ENCODE results near the gene LEPROT.
A peak's percentile ranks its signal among the peaks of the same experiment; 100 is the strongest.

Gene LEPROT

DNA sequence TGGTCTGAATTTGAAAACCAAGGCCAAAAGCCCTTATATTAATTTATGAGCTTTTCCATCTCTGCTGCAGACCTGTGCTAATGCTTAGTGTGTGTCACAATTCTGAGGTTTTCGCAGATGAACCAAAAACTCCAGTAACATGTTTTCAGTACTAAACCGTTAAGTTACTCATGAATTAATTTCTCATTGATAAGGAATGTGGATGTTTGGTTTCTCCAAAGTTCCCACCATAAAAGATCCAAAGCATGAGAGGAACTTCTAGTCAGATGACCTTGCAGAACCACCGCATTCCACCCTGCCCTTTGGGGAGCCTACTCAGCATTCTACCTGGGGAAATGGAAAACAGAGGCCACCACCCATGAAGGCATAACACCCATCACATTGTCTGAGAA, 7.5 kb upstream of the LEPROT start:
- no peak for DNase-seq

- no peak for DNase-seq
Measured at GRCh38 chr1:65414538-65414937, 5.9 kb upstream of the LEPROT start.

GRCh38 chr1:65416767-65417166, 3.7 kb upstream of the LEPROT start:
- no peak for DNase-seq

GRCh38 chr1:65417729-65418128, 2.7 kb upstream of the LEPROT start:
- DNase-seq = no peak

DNA sequence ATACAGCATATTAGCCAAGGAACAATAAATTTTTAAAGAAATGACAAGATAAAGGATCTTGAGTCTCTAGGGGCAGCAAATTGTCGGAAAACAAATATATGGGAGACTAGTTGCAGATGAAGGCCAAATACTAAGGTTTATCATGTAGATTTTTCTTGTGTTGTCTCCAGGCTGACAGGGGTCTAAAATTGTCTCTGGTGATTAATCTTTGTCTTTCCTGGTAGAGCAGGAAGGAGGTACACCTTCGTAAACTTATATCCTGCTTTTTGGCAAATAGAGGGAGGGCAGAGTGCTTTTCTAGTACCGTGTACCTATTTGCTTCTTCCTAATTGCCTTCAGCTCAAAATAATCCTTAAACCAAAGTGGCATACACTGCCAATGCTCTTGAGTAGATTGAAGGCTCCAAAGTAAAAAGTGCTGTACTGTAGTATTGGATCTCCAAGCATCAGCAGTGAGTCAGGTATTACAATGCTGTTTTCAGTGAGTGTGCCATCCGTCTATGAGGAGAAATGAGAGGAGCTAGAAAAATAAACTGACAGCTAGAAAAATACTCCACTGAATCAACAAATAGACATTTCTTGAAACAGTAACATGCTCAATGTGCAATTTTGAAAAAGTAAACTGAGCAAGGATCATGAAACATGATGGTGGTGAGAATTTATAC, 1.8 kb upstream of the LEPROT start:
- peak; percentile 32 for DNase-seq

DNA sequence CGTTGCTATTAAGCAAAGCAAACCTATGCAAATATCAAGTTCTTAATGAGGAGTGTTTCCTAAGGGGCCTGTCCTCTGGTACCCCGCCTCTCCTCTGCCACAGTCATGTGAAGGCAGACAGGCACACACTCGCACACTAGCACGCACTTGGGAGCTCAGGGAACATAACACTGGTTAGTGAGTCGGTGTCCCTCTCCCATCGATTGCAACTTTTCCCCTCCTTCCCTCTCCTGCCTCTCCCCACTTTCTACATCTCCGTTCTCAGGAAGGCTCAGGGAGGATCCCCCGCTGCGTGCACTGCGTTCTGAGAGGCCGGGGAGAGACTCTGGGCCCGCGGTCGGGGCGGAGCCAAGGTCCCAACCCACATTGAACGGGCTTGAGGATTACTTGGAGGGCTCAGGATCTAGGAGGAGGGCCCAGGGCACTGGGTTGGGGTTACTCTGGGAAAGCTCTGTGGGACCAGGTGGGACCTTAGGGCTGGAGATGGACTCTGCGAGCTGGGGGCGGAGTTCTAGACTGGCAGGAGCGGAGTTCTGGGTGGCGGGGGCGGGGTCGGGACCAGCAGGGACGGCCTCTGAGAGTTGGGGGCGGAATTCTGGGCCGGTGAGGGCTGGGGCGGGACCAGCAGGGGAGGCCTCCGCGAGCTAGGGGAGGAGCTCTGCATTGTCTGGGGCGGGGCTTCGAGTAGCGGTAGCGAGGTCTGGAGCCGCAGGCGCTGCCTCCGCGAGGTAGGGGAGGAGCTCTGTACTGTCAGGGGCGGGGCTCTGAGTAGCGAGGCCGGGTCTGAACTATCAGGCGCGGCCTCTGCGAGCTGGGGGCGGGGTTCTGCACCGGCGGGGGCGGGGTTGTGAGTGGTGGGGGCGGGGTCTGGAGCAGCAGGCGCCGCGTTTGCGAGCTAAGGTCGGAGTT, 533 bp upstream of the LEPROT start:
- peak; percentile 100 for DNase-seq

GRCh38 chr1:65421351-65422025, 1.0 kb downstream of the LEPROT start:
- DNase-seq = no peak

DNA sequence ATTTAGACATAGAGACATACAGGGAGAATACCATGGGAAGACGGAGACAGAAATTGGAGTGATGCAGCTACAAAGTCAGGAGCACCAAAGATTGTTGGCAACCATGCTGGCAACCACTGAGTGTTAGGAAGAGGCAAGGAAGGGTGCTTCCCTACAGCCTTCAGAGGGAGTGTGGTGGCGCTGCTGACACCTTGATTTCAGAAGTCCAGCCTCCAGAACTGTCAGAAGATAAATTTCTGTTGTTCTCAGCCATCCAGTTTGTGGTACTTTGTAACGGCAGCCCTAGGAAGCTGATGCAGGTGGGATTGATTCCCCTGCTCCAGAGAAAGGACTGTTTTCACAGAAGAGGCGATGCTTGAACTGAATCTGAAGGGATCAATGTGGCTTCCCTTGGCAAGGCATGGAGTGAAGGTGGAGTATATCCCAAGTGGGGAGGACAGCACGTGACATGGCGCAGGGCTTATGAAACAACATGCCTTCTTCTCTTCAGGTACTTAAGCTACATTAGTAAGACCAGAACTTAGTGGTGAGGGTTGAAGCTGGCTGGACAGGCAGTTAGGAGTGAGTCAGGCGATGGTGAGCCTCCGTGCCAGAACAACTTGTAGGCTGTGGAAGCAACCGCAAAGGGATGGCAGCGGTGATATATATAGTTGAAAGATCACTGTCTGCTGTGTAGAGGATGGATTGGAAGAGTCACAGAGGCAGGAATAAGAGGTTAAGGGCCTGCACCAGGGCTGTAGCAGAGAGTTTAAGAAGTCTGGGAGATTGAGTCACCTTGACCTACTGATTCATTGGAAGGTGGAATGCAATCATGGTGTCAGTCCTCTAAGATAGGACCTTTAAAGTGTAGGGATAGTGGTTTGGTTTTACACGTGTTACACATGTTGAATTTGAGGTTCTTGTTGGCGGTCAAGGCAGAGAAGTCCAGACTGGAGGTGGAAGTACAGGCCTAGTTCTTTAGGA, 2.1 kb downstream of the LEPROT start:
- no peak for DNase-seq

DNA sequence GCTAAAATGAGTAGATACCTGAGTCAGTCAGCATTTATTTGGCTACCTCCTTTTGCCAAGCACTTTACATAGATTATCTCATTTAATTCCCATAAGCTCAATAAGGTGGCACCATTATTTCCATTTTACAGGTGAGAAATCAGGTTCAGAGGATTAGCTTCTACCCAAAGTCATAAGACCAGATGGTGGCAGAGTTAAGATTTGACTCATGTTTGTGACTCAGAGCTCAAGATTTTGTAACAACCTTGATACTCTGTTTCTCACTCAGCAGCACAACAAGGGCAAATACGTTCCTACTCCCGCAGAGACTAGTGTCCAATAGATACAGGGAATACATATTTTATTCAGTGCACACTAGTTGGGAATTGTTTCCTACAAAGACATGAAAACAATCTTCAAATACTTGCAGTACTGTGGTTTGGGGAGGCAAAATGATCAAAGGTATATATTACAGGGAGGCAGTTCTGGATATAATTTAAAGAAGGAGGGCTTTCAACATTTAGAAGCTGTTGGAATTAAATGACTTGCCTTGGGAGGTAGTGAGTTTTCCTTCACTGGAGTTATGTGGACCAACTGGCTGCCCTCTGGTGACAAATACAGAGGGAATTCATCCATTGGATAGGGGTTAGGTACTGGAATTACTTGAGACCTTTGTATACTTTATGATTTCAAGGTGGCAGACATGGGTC, 3.6 kb downstream of the LEPROT start:
- no peak for DNase-seq

DNA sequence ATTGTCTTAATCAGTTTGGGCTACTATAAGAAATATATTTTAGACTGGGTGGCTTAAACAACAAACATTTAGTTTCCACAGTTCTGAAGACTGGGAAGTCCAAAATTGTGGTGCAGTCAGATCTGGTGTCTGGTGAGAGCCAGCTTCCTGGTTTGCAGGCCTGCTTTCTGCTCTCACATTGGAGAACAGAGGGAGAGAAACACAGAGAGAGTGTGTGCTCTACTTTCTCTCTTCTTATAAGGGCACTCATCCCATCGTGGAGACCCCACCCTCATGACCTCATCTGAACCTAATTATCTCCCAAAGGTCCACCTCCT, 4.1 kb downstream of the LEPROT start:
- no peak for DNase-seq

GRCh38 chr1:65425006-65425405, 4.5 kb downstream of the LEPROT start:
- no peak for DNase-seq

DNA sequence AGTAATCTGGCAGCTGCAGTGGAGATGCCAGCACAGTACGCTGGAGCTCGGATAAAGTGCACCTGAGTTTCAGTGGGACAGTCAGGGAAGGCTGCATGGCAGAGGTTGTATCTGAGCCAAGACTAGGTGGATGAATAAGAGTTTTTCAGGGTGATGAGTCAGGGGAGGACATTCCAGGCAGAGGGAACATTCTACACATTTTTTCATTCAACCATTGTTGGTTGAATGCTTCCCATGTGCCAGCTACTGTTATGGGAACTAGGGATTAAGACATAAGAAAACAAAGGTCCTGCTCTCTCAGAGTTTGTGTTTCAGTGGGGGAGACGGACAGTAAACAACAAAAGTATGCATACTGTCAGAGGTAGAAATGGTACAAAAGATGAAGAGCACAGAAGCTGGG, 5.2 kb downstream of the LEPROT start:
- no peak for DNase-seq

DNA sequence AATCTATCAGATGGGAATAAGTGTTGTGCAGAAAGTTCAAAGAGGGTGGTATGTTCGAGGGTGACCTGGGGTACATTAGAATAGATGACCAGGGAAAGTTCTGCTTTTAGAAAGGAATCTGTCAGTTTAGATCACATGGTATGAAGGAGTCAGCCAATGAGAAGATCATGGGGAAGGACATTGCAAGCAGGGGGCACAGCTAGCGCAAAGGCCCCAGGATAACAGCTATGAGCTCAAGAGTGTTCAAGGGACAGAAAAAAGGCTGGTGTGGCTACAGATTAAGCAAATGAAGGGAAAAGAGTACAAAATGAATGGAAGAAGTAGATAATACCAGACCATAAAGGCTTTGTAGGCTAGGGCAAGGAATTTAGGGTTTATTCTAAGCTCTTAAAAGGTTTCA, 8.6 kb downstream of the LEPROT start:
- no peak for DNase-seq

- no peak for DNase-seq
Measured at GRCh38 chr1:65429806-65430205, 9.3 kb downstream of the LEPROT start.

DNA sequence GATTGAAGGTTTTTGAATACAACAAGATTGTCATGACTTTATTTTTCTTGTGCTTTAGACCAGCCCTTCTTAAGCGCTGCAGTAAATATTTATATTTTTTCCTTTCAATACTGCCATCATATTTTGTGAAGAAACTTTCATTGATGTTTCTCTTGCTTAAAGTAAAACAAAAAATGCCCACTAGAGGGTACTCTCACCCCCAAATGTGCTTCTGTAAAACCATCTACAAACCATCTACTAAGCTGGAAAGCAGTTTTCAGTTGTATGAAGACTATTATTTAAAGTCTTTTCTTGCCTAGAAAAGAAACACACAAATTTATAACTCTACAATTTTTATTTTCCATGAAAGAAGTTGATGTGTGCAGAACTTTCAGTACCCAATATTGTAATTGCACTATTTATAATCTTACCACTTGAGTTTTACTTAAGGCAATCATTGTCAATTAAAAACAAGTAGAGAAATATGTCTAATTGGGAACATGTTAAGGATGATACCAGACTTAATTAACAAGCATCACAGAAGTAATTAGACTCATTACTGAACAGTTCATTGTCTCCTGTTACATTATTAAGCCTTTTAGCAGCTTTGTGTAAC, 10.7 kb downstream of the LEPROT start:
- peak; percentile 82 for DNase-seq

DNA sequence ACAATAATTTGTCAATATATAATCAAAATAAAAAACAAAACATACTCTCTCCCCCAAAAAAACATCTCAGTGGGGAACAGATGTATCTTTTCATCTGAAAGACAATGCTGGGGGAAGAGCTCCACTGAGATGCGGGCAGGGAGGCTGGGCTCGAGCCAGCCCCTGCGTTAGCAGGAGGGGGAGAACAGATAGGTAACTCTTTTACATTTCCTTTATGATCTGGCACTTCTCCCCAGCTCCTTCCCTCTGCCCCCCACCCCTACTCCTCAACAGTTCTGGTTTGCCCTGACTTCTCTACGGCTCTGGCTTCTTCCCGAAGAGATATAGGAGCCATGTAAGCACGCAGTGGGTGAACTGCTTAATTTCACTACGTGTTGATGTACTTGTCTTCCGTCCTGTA, 12.4 kb downstream of the LEPROT start:
- no peak for DNase-seq

GRCh38 chr1:65434255-65434654, 13.8 kb downstream of the LEPROT start:
- no peak for DNase-seq

GRCh38 chr1:65434760-65435159, 14.3 kb downstream of the LEPROT start:
- no peak for DNase-seq

DNA sequence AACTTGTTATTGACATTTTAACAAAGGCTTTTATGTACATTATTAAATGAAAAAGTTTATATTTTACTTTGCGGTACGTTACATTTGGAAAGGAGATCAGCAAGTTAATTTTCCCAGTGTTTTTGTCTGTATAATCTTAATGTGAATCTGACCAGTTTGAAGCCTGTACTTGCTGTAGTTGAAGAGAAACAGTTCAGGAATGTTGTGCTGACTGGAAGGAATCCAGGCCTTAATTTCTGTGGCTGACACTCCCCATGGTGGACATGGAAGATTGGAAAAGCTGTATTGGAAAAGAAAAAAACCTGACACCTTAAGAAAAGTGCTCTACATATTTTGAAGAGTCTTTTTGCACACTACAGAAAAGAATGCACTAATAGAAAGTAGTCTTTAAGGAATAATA, 15.5 kb downstream of the LEPROT start:
- no peak for DNase-seq

DNA sequence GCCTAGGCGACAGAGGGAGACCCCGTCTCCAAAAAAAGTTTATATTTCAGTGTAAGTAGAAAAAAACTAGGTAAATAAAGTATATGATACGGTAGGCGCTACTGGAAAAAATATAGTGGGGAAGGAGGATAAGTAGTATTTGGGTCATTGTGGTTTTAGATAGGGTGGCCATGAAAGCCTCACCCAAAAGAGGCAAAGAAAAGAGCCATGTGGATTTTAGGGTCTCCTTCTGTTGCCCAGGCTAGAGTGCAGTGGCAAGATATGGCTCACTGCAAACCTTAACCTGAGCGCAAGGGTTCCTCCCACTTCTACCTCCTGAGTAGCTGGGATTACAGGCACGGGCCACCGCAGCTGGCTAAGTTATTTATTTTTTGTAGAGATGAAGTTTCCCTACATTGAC, 17.1 kb downstream of the LEPROT start:
- no peak for DNase-seq

DNA sequence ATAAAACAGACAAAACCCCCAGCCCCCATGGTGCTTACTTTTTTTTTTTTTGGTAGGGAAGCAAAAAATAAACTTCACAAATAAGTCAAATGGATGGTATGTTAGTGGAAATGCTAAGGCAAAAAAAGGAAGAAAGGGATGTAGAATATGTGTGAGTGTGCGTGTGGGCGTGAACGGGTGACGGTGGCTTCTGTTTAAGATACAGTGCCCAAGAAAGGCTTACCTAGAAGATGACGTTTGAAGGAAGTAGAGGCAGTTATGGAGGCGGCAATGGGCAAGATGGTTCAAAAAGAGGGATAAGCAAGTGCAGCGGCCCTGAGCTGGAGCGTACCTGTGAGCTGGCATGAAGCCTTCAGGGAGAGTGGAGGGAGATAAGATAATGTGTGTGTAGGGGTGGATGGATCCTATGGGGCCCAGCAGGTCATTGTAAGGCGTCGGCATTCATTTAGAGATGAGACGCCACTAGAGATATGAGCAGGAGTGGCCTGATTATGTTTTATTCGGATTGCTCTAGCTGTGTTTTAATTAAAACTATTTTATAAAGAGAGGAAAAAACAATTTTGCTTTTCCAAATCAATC, 19.9 kb downstream of the LEPROT start:
- DNase-seq = no peak

All from DMS53 (cell line).